Measurements from ENCODE around the gene DGLUCY. TPM values are rescaled to one million over a fixed set of nuclear protein-coding genes. Genes with fewer than 3 reads are reported as not detected.

The DGLUCY gene
- total and polyA plus RNA-seq, 2 of the 13 experiments (the other 11 are each of a cell fraction or from before 2014, with no cell fraction given): 14.8 to 36.3 TPM

DNA sequence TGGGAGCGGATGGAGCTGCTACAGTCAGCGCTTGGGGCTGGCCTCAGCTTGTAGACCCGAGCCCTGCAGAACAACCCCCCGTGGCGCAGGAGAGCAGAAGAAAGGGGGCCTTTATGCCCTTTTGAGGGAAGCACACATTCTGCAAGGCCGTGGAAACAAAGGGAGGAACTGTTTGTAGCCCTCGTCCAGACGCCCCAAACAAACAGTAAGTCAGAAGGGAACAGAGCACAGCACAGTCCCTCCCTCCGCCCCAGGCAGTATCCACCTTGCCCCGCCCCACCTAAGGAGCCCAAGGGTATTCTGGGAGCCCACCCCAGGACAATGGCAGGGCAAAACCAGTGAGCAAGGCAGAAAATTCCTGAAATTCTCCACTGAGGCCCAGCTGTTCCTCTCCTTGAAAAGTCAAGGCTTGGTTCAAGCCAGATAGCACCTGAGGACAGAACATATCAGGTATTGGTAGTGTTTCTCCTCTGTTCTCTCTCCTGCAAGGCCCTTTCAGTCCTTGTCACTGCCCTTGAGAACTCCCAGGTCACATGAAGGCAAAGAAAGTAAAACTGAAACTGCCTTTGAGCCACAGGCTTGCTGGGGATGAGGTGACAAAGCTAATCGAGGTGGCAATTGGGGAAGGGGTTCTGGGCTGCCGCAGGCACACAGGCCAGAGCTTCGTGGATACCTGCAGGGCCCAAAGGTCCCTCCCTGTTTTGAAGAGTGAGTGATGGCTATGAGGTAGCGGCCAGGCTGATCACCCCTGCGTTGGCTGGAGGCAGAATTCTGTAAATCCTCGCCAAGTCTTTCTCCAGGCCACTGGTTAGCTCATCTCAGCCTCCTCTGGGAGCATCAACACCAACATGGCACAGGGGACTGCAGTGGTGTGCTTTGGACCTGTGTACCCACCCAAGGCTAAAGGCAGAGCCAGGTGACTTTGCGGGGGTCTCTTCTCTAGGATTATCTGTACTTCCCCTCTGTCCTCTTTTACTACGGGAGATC is 499 bp downstream of the DGLUCY start:
- intact Hi-C loops (cut with micrococcal nuclease; ENCODE audit: unreplicated experiment) (no loop called here), in situ Hi-C loops (cut with HindIII; ENCODE audit: extremely low pct_ligation_motif_present, low pct_unique_long_range_greater_than_20kb) (no loop called here)
- Histone ChIP-seq H2AFZ (ENCODE audit: low read length) (peak overlapping the region; percentile 74), H3K9ac (ENCODE audit: insufficient read depth, low read depth, low read length) (peak overlapping the region; percentile 79), H3K9me3 (ENCODE audit: low read length) (no peaks in the 10 kb centered on the region), H3K36me3 (replicated peaks in 1 of 2; ENCODE audit: control insufficient read depth in 1 of 2, insufficient read depth in 2 of 2, low read length in 2 of 2) (no peaks in the 10 kb centered on the region), H3K27me3 (ENCODE audit: control insufficient read depth in 1 of 2, insufficient read depth in 2 of 2, low read length in 2 of 2) (no peaks in the 10 kb centered on the region; a peak in 1 of 5 replicates), H4K20me1 (ENCODE audit: insufficient read depth, low read length) (no peaks in the 10 kb centered on the region), H3K4me3 (replicated peaks in 1 of 3; ENCODE audit: insufficient read depth in 1 of 3, low read depth in 2 of 3, low read length in 3 of 3) (peak overlapping the region; percentile 69 to 81 (median 80)), H3K27ac (ENCODE audit: extremely low read length, insufficient read depth, low read length) (peak overlapping the region; percentile 90), H3K79me2 (ENCODE audit: insufficient read depth, low read length) (peaks cover 22% of the 10 kb centered on the region), H3K4me1 (ENCODE audit: insufficient read depth, low read length) (peaks cover 52% of the 10 kb centered on the region), H3K4me2 (ENCODE audit: low read depth, low read length) (peak overlapping the region; percentile 92)
- BruUV-seq (replicated peaks): TSS peak; percentile 82
- ATAC-seq (peak; percentile 97), DNase-seq (ENCODE audit: low spot score) (peak; percentile 79), FAIRE-seq (peak; percentile 78)
- CTCF ChIA-PET (ENCODE audit: low intra/inter-chr PET ratio, low total read pairs): no interaction called here
- 5% methylated on average over 8 of the region's 18 CpGs for WGBS (ENCODE audit: low lambda C conversion rate)
- POLR2A ChIA-PET: interaction anchor here (0.5 to 2.9 kb wide), 10 partner anchors 9 to 54 kb away, joined by 3 to 49 read pairs (median 3); partner anchors contain the start of gene RPS6KA5
- TF ChIP-seq, protein P1, sequence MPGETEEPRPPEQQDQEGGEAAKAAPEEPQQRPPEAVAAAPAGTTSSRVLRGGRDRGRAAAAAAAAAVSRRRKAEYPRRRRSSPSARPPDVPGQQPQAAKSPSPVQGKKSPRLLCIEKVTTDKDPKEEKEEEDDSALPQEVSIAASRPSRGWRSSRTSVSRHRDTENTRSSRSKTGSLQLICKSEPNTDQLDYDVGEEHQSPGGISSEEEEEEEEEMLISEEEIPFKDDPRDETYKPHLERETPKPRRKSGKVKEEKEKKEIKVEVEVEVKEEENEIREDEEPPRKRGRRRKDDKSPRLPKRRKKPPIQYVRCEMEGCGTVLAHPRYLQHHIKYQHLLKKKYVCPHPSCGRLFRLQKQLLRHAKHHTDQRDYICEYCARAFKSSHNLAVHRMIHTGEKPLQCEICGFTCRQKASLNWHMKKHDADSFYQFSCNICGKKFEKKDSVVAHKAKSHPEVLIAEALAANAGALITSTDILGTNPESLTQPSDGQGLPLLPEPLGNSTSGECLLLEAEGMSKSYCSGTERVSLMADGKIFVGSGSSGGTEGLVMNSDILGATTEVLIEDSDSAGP (CRISPR knock-in tag; IDR thresholded peaks at IDR 0.05; ENCODE audit: borderline replicate concordance): peak; percentile 97; the same call in 1 of the 2 replicates
- TF ChIP-seq KDM1A (CRISPR knock-in tag; IDR thresholded peaks at IDR 0.05) (no peak), SP2 (CRISPR knock-in tag; IDR thresholded peaks at IDR 0.05) (no peak), ZNF136 (CRISPR knock-in tag; IDR thresholded peaks at IDR 0.05; ENCODE audit: low read depth) (peak; percentile 24; the same call in 1 of the 2 replicates), TCF7L2 (IDR thresholded peaks at IDR 0.05; ENCODE audit: low read depth, low read length) (no peak), U2AF1 (optimal IDR thresholded peaks at IDR 0.05; ENCODE audit: low read depth, low read length) (no peak), MBD4 (IDR thresholded peaks at IDR 0.05; ENCODE audit: borderline replicate concordance, low read length) (no peak), ZNF747 (CRISPR knock-in tag; IDR thresholded peaks at IDR 0.05; ENCODE audit: borderline replicate concordance) (peak; percentile 68; the same call in 1 of the 2 replicates), ZNF44 (CRISPR knock-in tag; IDR thresholded peaks at IDR 0.05) (0 out of 2 replicates have a peak, but pooled peaks have one; percentile 21), BRD4 (CRISPR knock-in tag; IDR thresholded peaks at IDR 0.05) (0 out of 2 replicates have a peak, but pooled peaks have one; percentile 5), KDM3A (CRISPR knock-in tag; IDR thresholded peaks at IDR 0.05; ENCODE audit: low read depth) (no peak; the same call in 1 of the 2 replicates), GATAD1 (CRISPR knock-in tag; IDR thresholded peaks at IDR 0.05) (peak; percentile 46; the same call in 1 of the 2 replicates)
- TF ChIP-seq, protein P2, sequence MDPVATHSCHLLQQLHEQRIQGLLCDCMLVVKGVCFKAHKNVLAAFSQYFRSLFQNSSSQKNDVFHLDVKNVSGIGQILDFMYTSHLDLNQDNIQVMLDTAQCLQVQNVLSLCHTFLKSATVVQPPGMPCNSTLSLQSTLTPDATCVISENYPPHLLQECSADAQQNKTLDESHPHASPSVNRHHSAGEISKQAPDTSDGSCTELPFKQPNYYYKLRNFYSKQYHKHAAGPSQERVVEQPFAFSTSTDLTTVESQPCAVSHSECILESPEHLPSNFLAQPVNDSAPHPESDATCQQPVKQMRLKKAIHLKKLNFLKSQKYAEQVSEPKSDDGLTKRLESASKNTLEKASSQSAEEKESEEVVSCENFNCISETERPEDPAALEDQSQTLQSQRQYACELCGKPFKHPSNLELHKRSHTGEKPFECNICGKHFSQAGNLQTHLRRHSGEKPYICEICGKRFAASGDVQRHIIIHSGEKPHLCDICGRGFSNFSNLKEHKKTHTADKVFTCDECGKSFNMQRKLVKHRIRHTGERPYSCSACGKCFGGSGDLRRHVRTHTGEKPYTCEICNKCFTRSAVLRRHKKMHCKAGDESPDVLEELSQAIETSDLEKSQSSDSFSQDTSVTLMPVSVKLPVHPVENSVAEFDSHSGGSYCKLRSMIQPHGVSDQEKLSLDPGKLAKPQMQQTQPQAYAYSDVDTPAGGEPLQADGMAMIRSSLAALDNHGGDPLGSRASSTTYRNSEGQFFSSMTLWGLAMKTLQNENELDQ (CRISPR knock-in tag; IDR thresholded peaks at IDR 0.05; ENCODE audit: borderline replicate concordance): 0 out of 2 replicates have a peak, but pooled peaks have one; percentile 40
- TF ChIP-seq, protein P3, sequence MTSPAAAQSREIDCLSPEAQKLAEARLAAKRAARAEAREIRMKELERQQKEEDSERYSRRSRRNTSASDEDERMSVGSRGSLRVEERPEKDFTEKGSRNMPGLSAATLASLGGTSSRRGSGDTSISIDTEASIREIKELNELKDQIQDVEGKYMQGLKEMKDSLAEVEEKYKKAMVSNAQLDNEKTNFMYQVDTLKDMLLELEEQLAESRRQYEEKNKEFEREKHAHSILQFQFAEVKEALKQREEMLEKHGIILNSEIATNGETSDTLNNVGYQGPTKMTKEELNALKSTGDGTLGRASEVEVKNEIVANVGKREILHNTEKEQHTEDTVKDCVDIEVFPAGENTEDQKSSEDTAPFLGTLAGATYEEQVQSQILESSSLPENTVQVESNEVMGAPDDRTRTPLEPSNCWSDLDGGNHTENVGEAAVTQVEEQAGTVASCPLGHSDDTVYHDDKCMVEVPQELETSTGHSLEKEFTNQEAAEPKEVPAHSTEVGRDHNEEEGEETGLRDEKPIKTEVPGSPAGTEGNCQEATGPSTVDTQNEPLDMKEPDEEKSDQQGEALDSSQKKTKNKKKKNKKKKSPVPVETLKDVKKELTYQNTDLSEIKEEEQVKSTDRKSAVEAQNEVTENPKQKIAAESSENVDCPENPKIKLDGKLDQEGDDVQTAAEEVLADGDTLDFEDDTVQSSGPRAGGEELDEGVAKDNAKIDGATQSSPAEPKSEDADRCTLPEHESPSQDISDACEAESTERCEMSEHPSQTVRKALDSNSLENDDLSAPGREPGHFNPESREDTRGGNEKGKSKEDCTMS (CRISPR knock-in tag; conservative IDR thresholded peaks at IDR 0.05): no peak
- TF ChIP-seq, protein P4, sequence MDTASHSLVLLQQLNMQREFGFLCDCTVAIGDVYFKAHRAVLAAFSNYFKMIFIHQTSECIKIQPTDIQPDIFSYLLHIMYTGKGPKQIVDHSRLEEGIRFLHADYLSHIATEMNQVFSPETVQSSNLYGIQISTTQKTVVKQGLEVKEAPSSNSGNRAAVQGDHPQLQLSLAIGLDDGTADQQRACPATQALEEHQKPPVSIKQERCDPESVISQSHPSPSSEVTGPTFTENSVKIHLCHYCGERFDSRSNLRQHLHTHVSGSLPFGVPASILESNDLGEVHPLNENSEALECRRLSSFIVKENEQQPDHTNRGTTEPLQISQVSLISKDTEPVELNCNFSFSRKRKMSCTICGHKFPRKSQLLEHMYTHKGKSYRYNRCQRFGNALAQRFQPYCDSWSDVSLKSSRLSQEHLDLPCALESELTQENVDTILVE (CRISPR knock-in tag; IDR thresholded peaks at IDR 0.05): no peak

Data from HepG2 (cell line).